OCI-LY7 (cell line): Measurements from ENCODE around the gene COL4A4. TPM values are rescaled to one million over a fixed set of nuclear protein-coding genes. Genes with fewer than 3 reads are reported as not detected.

Experiments used
- BruUV-seq: library from RNA; stranded (reverse); fragments of 400-500 nt; replicated peaks from 2 replicates; lab custom pipeline; 2021; lab: Mats Ljungman, UMichigan
- CTCF ChIA-PET: fragments of 300-600 bp; sonication (Branson Sonifier 250); formaldehyde crosslinking; loops from one replicate; lab custom pipeline; 2022; ENCODE audit warnings: antibody characterized with exemption; ENCODE audit not compliant: unreplicated experiment; lab: Charles Lee
- POLR2A ChIA-PET: fragments of 300-600 bp; sonication (Branson Sonifier 250); formaldehyde crosslinking; loops from one replicate; lab custom pipeline; 2022; ENCODE audit warnings: antibody characterized with exemption; lab: Charles Lee
- DNase-seq: peaks from one replicate; pipeline ENCODE4 v3.0.0-alpha.2; 2015; ENCODE audit warnings: low spot score
- H2AFZ ChIP-seq: fragments of 200-600 bp; sonication (generic), shearing (Covaris generic); 2 replicates; pipeline ENCODE4 v1.6.1; 2014; ENCODE audit warnings: mild to moderate bottlenecking, antibody characterized with exemption, low read length, moderate library complexity
- H3K27ac ChIP-seq: fragments of 200-600 bp; sonication (generic); 2 replicates; pipeline ENCODE4 v1.5.1; 2014; ENCODE audit warnings: mixed run types, low read depth, mild to moderate bottlenecking, moderate library complexity, low read length, inconsistent platforms; ENCODE audit not compliant: poor library complexity, severe bottlenecking
- H3K36me3 ChIP-seq: fragments of 200-600 bp; sonication (generic); 2 replicates; pipeline ENCODE4 v1.6.1; 2014; ENCODE audit warnings: mild to moderate bottlenecking, antibody characterized with exemption, low read length, moderate library complexity, mixed read lengths; ENCODE audit not compliant: insufficient read depth
- H3K4me1 ChIP-seq: fragments of 200-600 bp; sonication (generic); 2 replicates; pipeline ENCODE4 v1.5.1; 2014; ENCODE audit warnings: mild to moderate bottlenecking, low read length; ENCODE audit not compliant: insufficient read depth, poor library complexity, severe bottlenecking
- H3K4me2 ChIP-seq: fragments of 200-600 bp; sonication (generic); 2 replicates; pipeline ENCODE4 v1.6.1; 2014; ENCODE audit warnings: mild to moderate bottlenecking, low read length
- H3K4me3 ChIP-seq: fragments of 200-600 bp; sonication (generic); 2 replicates; pipeline ENCODE4 v1.5.1; 2014; ENCODE audit warnings: mild to moderate bottlenecking, low read depth, low read length; ENCODE audit not compliant: poor library complexity, severe bottlenecking
- H3K79me2 ChIP-seq: fragments of 200-600 bp; sonication (generic); 2 replicates; pipeline ENCODE4 v1.6.1; 2016; ENCODE audit warnings: low read depth, mild to moderate bottlenecking, low read length, moderate library complexity, mixed read lengths; ENCODE audit not compliant: insufficient read depth
- H3K9me2 ChIP-seq: fragments of 200-600 bp; sonication (generic); 2 replicates; pipeline ENCODE4 v1.6.1; 2016; ENCODE audit warnings: mild to moderate bottlenecking, low read length, mixed read lengths; ENCODE audit not compliant: insufficient read depth
- H3K9me3 ChIP-seq: fragments of 200-600 bp; sonication (generic); 2 replicates; pipeline ENCODE4 v1.6.1; 2014; ENCODE audit warnings: mild to moderate bottlenecking, mixed run types, low read length, mixed read lengths
- H4K20me1 ChIP-seq: fragments of 200-600 bp; sonication (generic); 2 replicates; pipeline ENCODE4 v1.6.1; 2014; ENCODE audit warnings: mild to moderate bottlenecking, antibody characterized with exemption, low read length, moderate library complexity, mixed read lengths; ENCODE audit not compliant: insufficient read depth
- CTCF ChIP-seq: fragments of 200-600 bp; sonication (generic); conservative IDR thresholded peaks from 2 replicates; pipeline ENCODE4 v1.5.1; 2014; ENCODE audit warnings: mild to moderate bottlenecking, antibody characterized with exemption, low read length, moderate library complexity, mixed read lengths
- EZH2phosphoT487 ChIP-seq: fragments of 200-600 bp; sonication (generic); IDR thresholded peaks from 2 replicates; pipeline ENCODE4 v1.6.1; 2018; ENCODE audit warnings: low read depth, borderline replicate concordance, mild to moderate bottlenecking, mixed run types, antibody characterized with exemption, low read length, moderate library complexity, mixed read lengths
- intact Hi-C: fragments of 100-400 bp; cut with micrococcal nuclease; formaldehyde crosslinking; loops from one replicate; pipeline ENCODE4 v1.10.0; 2022; ENCODE audit not compliant: unreplicated experiment
- total RNA-seq, 2 experiments: library from RNA; depleted of rRNA in 1 of 2; stranded (reverse); fragments of >200 nt in 1 of 2; shearing (Covaris generic) in 1 of 2; gene quantifications; 2 replicates each; pipeline ENCODE4 v1.2.3, GENCODE V29; 2014 to 2022

COL4A4 gene
- total RNA-seq, 2 experiments from 2014 or later: 0.16 to 7.0 TPM

DNA sequence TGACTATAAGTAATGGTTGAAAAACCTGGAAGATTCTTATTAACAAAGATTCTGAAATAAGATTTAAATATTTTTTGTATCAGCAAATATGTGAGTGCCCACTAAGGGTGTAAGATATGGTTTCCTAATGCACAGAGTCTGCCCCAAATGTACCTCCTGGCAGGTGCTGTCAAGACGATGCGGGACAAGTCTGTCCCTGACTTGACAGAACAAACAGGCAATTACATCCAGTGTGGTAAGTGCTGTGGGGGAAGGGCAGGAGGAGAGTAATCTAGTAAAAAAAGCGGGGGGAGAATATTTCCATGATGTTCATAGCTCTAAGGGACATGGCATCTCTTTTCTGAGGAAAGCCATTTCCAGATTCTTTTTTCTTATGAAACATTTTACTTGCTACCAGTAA is 127.5 kb downstream of the COL4A4 start:
- BruUV-seq: no TSS peak
- intact Hi-C loops: loop anchor here (10.0 kb wide), 1 partner anchor 68 kb away; no protein-coding TSS in a partner anchor
- Histone ChIP-seq H3K79me2 (no peaks in the 10 kb centered on the region), H3K36me3 (no peaks in the 10 kb centered on the region), H3K9me3 (no peaks in the 10 kb centered on the region), H2AFZ (no peak overlapping the region), H3K27ac (no peak overlapping the region), H3K9me2 (no peaks in the 10 kb centered on the region), H4K20me1 (no peaks in the 10 kb centered on the region), H3K4me1 (no peaks in the 10 kb centered on the region), H3K4me2 (no peak overlapping the region), H3K4me3 (no peak overlapping the region)
- no peak for DNase-seq
- TF ChIP-seq EZH2phosphoT487 (no peak), CTCF (no peak)
- ChIA-PET POLR2A (no interaction called here), CTCF (no interaction called here)

- no peak for TF ChIP-seq CTCF
- no peak for TF ChIP-seq EZH2phosphoT487
- BruUV-seq: no TSS peak
- H4K20me1 ChIP-seq: no peaks in the 10 kb centered on the region
- H3K36me3 ChIP-seq: no peaks in the 10 kb centered on the region
- no peak overlapping the region for H3K4me3 ChIP-seq
- H2AFZ ChIP-seq: no peak overlapping the region
- H3K27ac ChIP-seq: no peak overlapping the region
- H3K9me2 ChIP-seq: no peaks in the 10 kb centered on the region
- H3K4me1 ChIP-seq: no peaks in the 10 kb centered on the region
- intact Hi-C loops: loop anchor here (10.0 kb wide), 1 partner anchor 69 kb away; no protein-coding TSS in a partner anchor
- H3K9me3 ChIP-seq: no peaks in the 10 kb centered on the region
- DNase-seq: no peak
- no peaks in the 10 kb centered on the region for H3K79me2 ChIP-seq
- no peak overlapping the region for H3K4me2 ChIP-seq
- POLR2A ChIA-PET: interaction anchor here (0.5 to 0.6 kb wide), 3 partner anchors 231 to 599 kb away, joined by 3 read pairs; no protein-coding TSS in a partner anchor
- CTCF ChIA-PET: no interaction called here
Measured at GRCh38 chr2:227035711-227036367, 128.2 kb downstream of the COL4A4 start.
